Muscle layer of colon (tissue), 2 donors: ENCODE results near the gene CAMSAP1.

ENCODE experiments used
- H3K27ac ChIP-seq: one replicate; pipeline ENCODE4 v1.7.0; 2013; ENCODE audit warnings: low read depth, mild to moderate bottlenecking, low read length, moderate library complexity
- H3K27me3 ChIP-seq, 2 donors: one replicate each; pipeline ENCODE4 v1.7.0; 2013; ENCODE audit warnings: low read length in 2 of 2, mild to moderate bottlenecking in 2 of 2; ENCODE audit not compliant: insufficient read depth in 2 of 2, control insufficient read depth in 1 of 2
- H3K36me3 ChIP-seq: one replicate; pipeline ENCODE4 v1.7.0; 2013; ENCODE audit warnings: mild to moderate bottlenecking, low read length; ENCODE audit not compliant: insufficient read depth
- H3K4me1 ChIP-seq: one replicate; pipeline ENCODE4 v1.7.0; 2013; ENCODE audit warnings: mild to moderate bottlenecking, low read length; ENCODE audit not compliant: insufficient read depth
- H3K4me3 ChIP-seq, 2 donors: one replicate each; pipeline ENCODE4 v1.7.0; 2013; ENCODE audit warnings: low read length in 2 of 2, low read depth in 1 of 2, mild to moderate bottlenecking in 1 of 2, moderate library complexity in 1 of 2
- H3K9ac ChIP-seq: one replicate; pipeline ENCODE4 v1.7.0; 2013; ENCODE audit warnings: low read length
- H3K9me3 ChIP-seq: one replicate; pipeline ENCODE4 v1.7.0; 2013; ENCODE audit warnings: mild to moderate bottlenecking, low read length
- donor health status: abdominal sarcoma.
- donor health status: Adenocarcinoma of cecum.

Gene CAMSAP1

GRCh38 chr9:135796784-135797485 is 110.4 kb downstream of the CAMSAP1 start:
- no peaks in the 10 kb centered on the region for H3K36me3 ChIP-seq
- no peaks in the 10 kb centered on the region for H3K9me3 ChIP-seq
- H3K4me3 ChIP-seq, result no peak overlapping the region
- H3K27me3 ChIP-seq, result no peaks in the 10 kb centered on the region
- no peak overlapping the region for H3K27ac ChIP-seq
- no peaks in the 10 kb centered on the region for H3K4me1 ChIP-seq
- H3K9ac ChIP-seq, result no peak overlapping the region

DNA sequence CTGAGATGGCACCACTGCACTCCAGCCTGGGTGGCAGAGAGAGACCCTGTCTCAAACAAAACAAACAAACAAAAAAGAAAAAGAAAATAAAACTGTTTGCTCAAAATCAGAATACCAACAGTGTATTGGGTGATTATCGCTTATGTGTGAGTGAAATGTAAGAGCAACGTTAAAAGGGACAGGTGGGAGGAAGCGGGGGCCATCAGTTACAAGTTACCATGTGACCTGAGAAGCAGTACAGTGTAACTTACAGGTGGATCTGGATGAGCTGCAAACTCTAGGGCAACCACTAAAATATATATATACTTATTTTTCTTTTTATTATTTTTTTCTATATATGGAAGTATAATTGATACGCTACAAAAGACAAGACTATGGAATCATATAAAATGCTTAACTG is 112.0 kb downstream of the CAMSAP1 start:
- Histone ChIP-seq H3K4me1 (no peaks in the 10 kb centered on the region), H3K9me3 (no peaks in the 10 kb centered on the region), H3K27ac (no peak overlapping the region), H3K36me3 (no peaks in the 10 kb centered on the region), H3K9ac (no peak overlapping the region), H3K4me3 (no peak overlapping the region), H3K27me3 (no peaks in the 10 kb centered on the region)

- no peaks in the 10 kb centered on the region for H3K36me3 ChIP-seq
- H3K9ac ChIP-seq, result no peak overlapping the region
- no peak overlapping the region for H3K4me3 ChIP-seq
- H3K27me3 ChIP-seq, result no peaks in the 10 kb centered on the region
- no peaks in the 10 kb centered on the region for H3K4me1 ChIP-seq
- H3K27ac ChIP-seq, result no peak overlapping the region
- no peaks in the 10 kb centered on the region for H3K9me3 ChIP-seq
Observed at GRCh38 chr9:135794361-135794885, 112.9 kb downstream of the CAMSAP1 start.

- no peak overlapping the region for H3K27ac ChIP-seq
- H3K4me1 ChIP-seq, result no peaks in the 10 kb centered on the region
- H3K36me3 ChIP-seq, result no peaks in the 10 kb centered on the region
- no peak overlapping the region for H3K9ac ChIP-seq
- H3K4me3 ChIP-seq, result no peak overlapping the region
- no peaks in the 10 kb centered on the region for H3K27me3 ChIP-seq
- H3K9me3 ChIP-seq, result no peaks in the 10 kb centered on the region
Observed at GRCh38 chr9:135794057-135794335, 113.3 kb downstream of the CAMSAP1 start.

DNA sequence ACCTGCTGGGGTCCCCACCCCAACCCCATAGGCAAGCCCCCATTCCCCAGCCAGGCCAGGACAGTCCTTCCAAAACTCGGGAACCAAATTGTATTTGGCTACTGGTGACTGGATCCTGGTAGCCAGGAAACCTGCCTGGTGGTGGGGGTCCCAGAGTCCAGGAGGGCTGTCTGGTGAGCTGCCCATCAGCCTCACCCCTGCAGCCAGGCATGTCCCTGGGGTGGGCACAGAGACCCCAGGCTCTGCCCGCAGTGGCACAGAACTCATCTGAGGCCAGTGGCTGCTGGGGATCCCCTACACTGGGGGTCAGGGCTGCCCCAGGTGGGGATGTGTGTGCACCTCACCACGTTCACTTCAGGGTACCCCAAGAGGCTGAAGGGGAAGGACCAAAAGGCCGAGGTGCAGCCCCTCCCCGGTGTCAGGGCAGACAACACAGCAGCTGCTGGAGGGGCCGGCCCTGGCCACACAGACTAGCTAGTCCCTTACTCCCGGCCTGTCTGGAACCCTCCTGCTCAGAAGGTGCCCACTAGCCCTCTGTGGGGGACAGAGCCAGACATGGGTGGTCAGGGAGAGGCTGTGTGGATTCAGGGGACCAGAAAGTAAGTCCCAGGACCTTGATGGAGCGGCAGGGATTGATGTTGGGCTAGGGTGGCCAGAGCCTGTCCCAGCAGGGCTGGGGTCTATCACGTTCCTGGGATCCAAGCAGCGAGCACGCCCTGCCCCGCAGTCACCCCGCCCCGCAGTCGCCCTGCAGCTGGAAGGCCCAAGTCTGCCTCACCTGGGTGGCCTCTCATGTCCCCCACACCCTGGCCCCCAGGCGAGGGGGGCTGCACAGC is 113.9 kb downstream of the CAMSAP1 start:
- H3K4me1 ChIP-seq, result no peaks in the 10 kb centered on the region
- H3K27me3 ChIP-seq, result no peaks in the 10 kb centered on the region
- H3K9me3 ChIP-seq, result no peaks in the 10 kb centered on the region
- no peak overlapping the region for H3K9ac ChIP-seq
- no peaks in the 10 kb centered on the region for H3K36me3 ChIP-seq
- no peak overlapping the region for H3K27ac ChIP-seq
- no peak overlapping the region for H3K4me3 ChIP-seq

GRCh38 chr9:135792268-135793128 is 114.8 kb downstream of the CAMSAP1 start:
- Histone ChIP-seq H3K36me3 (no peaks in the 10 kb centered on the region), H3K4me1 (no peaks in the 10 kb centered on the region), H3K27ac (no peak overlapping the region), H3K27me3 (no peaks in the 10 kb centered on the region), H3K4me3 (no peak overlapping the region), H3K9ac (no peak overlapping the region), H3K9me3 (no peaks in the 10 kb centered on the region)

DNA sequence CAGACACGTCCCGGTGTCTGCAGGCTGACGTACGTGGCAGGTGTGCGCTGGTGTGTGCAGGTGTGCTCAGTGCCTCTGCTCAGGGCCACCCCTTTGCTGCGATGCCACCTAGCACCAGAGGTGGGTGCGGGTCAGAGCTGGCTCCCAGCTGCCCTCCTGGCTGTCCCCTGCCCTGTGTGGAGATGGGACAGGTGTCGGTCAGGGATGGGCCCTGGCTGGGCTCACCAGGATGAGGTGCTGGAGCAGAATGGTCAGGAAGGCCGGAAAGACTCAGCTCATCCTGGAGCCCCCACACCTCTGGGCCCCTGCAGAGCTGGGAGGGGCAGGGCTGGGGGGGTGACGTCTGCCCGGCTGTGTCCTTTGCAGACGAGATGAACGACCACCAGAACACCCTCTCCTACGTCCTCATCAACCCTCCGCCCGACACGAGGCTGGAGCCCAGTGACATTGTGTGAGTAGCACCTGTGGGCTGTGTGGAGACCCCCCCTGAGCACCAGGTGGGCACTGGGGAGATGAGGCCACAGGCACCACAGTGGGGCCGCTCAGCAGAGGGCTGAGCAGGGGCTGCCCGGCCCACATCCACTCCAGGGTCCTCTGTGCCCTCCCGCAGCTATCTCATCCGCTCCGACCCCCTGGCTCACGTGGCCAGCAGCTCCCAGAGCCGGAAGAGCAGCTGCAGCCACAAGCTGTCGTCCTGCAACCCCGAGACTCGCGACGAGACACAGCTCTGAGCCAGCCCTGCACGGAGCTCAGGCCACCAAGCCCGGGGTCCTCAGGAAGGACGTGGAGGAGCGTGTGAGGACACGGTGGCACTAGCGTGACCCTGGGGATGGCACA is 115.7 kb downstream of the CAMSAP1 start:
- no peaks in the 10 kb centered on the region for H3K36me3 ChIP-seq
- H3K4me1 ChIP-seq, result no peaks in the 10 kb centered on the region
- H3K27ac ChIP-seq, result no peak overlapping the region
- no peak overlapping the region for H3K9ac ChIP-seq
- H3K27me3 ChIP-seq, result no peaks in the 10 kb centered on the region
- H3K4me3 ChIP-seq, result no peak overlapping the region
- H3K9me3 ChIP-seq, result no peaks in the 10 kb centered on the region

DNA sequence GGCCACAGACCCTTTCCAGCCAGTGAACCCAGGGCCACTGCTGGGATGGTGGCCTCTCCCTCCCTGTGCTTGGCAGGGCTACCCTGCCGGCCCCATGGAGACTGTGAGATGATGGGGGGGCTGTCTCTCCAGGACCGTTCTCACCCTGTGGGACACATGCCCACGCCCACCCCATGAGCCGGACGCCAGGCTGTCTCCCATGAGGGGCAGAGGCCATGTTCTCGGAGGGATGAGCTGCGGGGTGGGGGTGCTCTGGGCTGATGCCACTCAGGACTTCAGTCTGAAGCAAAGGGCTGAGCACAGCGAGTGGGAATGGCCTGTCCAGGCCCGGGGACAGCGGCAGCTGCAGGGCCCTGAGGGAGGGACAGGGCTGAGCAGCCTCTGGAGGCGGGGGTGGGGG is 116.5 kb downstream of the CAMSAP1 start:
- Histone ChIP-seq H3K9ac (no peak overlapping the region), H3K27me3 (peaks cover 0 to 4% of the 10 kb centered on the region in 2 donors), H3K36me3 (no peaks in the 10 kb centered on the region), H3K4me1 (no peaks in the 10 kb centered on the region), H3K4me3 (no peak overlapping the region), H3K27ac (no peak overlapping the region), H3K9me3 (no peaks in the 10 kb centered on the region)

GRCh38 chr9:135790356-135790755 is 117.0 kb downstream of the CAMSAP1 start:
- Histone ChIP-seq H3K4me3 (no peak overlapping the region), H3K9ac (no peak overlapping the region), H3K9me3 (no peaks in the 10 kb centered on the region), H3K27me3 (peaks cover 0 to 4% of the 10 kb centered on the region in 2 donors), H3K4me1 (no peaks in the 10 kb centered on the region), H3K36me3 (no peaks in the 10 kb centered on the region), H3K27ac (no peak overlapping the region)

DNA sequence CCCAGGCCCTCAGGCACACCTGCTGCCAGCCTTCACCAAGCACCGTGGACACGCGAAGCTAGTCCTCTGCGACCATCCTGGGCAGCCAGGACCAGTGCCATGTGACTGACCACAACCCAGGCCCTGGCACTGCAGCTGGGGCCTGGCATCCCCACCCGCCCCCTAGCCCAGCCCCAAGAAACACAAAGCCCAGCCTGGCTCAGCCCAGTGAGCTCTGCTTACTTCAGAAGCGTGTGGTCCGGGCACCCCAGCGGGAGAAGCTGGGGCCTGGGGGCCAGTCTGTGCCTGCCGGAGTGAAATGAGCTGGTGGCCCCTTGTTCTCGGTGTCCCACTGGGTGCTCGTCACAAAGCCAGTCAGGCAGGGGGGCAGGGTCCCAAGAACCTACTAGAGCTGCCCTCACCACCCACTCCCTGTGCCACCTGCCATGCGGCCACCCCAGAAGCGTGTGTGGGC is 117.5 kb downstream of the CAMSAP1 start:
- H3K4me3 ChIP-seq, result no peak overlapping the region
- H3K36me3 ChIP-seq, result no peaks in the 10 kb centered on the region
- H3K4me1 ChIP-seq, result no peaks in the 10 kb centered on the region
- no peaks in the 10 kb centered on the region for H3K9me3 ChIP-seq
- H3K27me3 ChIP-seq, result peaks cover 0 to 4% of the 10 kb centered on the region in 2 donors
- H3K27ac ChIP-seq, result no peak overlapping the region
- H3K9ac ChIP-seq, result no peak overlapping the region
